Sigmoid colon (tissue), 7 donors: ENCODE measurements around the gene PUSL1. TPM values are rescaled to one million over a fixed set of nuclear protein-coding genes. Genes with fewer than 3 reads are reported as not detected.

Experiments used
- DNase-seq: peaks from one replicate; pipeline ENCODE4 v3.0.0-alpha.2; 2019
- H3K27ac ChIP-seq, 4 donors: fragments of 200-600 bp; sonication (generic); one replicate each; pipeline ENCODE4 v1.5.1; 2016 to 2019; ENCODE audit warnings: mild to moderate bottlenecking in 1 of 4
- H3K27me3 ChIP-seq, 3 donors: fragments of 200-600 bp; sonication (generic); one replicate each; pipeline ENCODE4 v1.5.1; 2019; ENCODE audit warnings: mild to moderate bottlenecking in 1 of 3
- H3K36me3 ChIP-seq, 4 donors: fragments of 200-600 bp; sonication (generic); one replicate each; pipeline ENCODE4 v1.5.1; 2016 to 2019
- H3K4me1 ChIP-seq, 4 donors: fragments of 200-600 bp; sonication (generic); one replicate each; pipeline ENCODE4 v1.5.1; 2017 to 2019
- H3K4me3 ChIP-seq, 4 donors: fragments of 200-600 bp; sonication (generic); one replicate each; pipeline ENCODE4 v1.5.1; 2017 to 2019; ENCODE audit warnings: mild to moderate bottlenecking in 2 of 4, moderate library complexity in 1 of 4
- H3K9me3 ChIP-seq, 4 donors: fragments of 200-600 bp in 3 of 4; sonication (generic) in 3 of 4; one replicate each; pipeline versions ENCODE4 v1.5.1 to v1.6.1; 2013 to 2019
- EP300 ChIP-seq, 4 donors: sonication (generic); formaldehyde crosslinking; IDR thresholded peaks; one replicate each; pipeline ENCODE4 v1.6.1; 2017; ENCODE audit warnings: antibody characterized with exemption in 4 of 4
- POLR2A ChIP-seq, 2 donors: fragments of 450-650 bp; IDR thresholded peaks; one replicate each; pipeline ENCODE4 v1.6.1; 2016; ENCODE audit warnings: antibody characterized with exemption in 2 of 2, mild to moderate bottlenecking in 2 of 2, moderate library complexity in 2 of 2
- POLR2AphosphoS5 ChIP-seq, 4 donors: sonication (generic); formaldehyde crosslinking; IDR thresholded peaks; one replicate each; pipeline ENCODE4 v1.6.1; 2017; ENCODE audit warnings: antibody characterized with exemption in 4 of 4
- WGBS, 2 donors: extraction: QIAGEN DNeasy Blood & Tissue Kit; methylation state at CpG; one replicate each; pipeline ENCODE4 v1.1.7; 2013; 5-methylcytosine and 5-hydroxymethylcytosine counted together
- intact Hi-C: fragments of 100-400 bp; cut with DNase I; formaldehyde crosslinking; loops from one replicate; pipeline ENCODE4 v1.15.1; 2023
- polyA plus RNA-seq, 3 donors: library from polyadenylated mRNA; stranded (reverse); fragments of 200-250 nt; gene quantifications; one replicate each; pipeline ENCODE4 v1.2.3, GENCODE V29; 2013
- total RNA-seq, 4 donors: library from RNA; depleted of rRNA; stranded (reverse); fragments of >200 nt; gene quantifications; one replicate each; pipeline ENCODE4 v1.1.0, GENCODE V29; 2016
- TF ChIP-seq, protein P1 (sequence below), 4 experiments: fragments of 450-650 bp in 3 of 4; fragments of 200-600 bp in 1 of 4; IDR thresholded peaks; one replicate each; pipeline ENCODE4 v1.5.1; 2016 to 2019; ENCODE audit warnings: antibody characterized with exemption in 4 of 4, mild to moderate bottlenecking in 3 of 4, moderate library complexity in 2 of 4
- donor health status: healthy with polysubstance abuse.
- donor health status: Bipolar disorder and iron deficiency.
- donor health status: healthy.

Gene PUSL1
- total and polyA plus RNA-seq, 7 donors, result 12.6 to 24.0 (median 18.9) TPM

GRCh38 chr1:1318777-1319645, 10.6 kb downstream of the PUSL1 start:
- Histone ChIP-seq H3K4me1 (peaks cover 3 to 78% (median 72%) of the 10 kb centered on the region in 4 donors), H3K27ac (peak overlapping the region; percentile 84 to 90 (median 86)), H3K4me3 (no peak overlapping the region), H3K27me3 (no peaks in the 10 kb centered on the region), H3K36me3 (peaks cover 12 to 49% (median 20%) of the 10 kb centered on the region in 4 donors), H3K9me3 (no peaks in the 10 kb centered on the region)
- intact Hi-C loops, result no loop called here
- WGBS, 2 donors, result 91 to 94% methylated on average over 36 of the region's 36 CpGs
- TF ChIP-seq POLR2A (IDR thresholded peaks at IDR 0.05) (no peak), POLR2AphosphoS5 (IDR thresholded peaks at IDR 0.05) (no peak), EP300 (IDR thresholded peaks at IDR 0.05) (no peak)
- TF ChIP-seq, protein P1, sequence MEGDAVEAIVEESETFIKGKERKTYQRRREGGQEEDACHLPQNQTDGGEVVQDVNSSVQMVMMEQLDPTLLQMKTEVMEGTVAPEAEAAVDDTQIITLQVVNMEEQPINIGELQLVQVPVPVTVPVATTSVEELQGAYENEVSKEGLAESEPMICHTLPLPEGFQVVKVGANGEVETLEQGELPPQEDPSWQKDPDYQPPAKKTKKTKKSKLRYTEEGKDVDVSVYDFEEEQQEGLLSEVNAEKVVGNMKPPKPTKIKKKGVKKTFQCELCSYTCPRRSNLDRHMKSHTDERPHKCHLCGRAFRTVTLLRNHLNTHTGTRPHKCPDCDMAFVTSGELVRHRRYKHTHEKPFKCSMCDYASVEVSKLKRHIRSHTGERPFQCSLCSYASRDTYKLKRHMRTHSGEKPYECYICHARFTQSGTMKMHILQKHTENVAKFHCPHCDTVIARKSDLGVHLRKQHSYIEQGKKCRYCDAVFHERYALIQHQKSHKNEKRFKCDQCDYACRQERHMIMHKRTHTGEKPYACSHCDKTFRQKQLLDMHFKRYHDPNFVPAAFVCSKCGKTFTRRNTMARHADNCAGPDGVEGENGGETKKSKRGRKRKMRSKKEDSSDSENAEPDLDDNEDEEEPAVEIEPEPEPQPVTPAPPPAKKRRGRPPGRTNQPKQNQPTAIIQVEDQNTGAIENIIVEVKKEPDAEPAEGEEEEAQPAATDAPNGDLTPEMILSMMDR (IDR thresholded peaks at IDR 0.05), result no peak
- no peak for DNase-seq

- no peak for TF ChIP-seq EP300 (IDR thresholded peaks at IDR 0.05)
- TF ChIP-seq, protein P1 (IDR thresholded peaks at IDR 0.05), result no peak
- no peak for TF ChIP-seq POLR2AphosphoS5 (IDR thresholded peaks at IDR 0.05)
- no peak for TF ChIP-seq POLR2A (IDR thresholded peaks at IDR 0.05)
- H3K27ac ChIP-seq, result peak overlapping the region; percentile 29 to 90 (median 84)
- DNase-seq, result no peak
- no peaks in the 10 kb centered on the region for H3K27me3 ChIP-seq
- no peaks in the 10 kb centered on the region for H3K9me3 ChIP-seq
- no peak overlapping the region for H3K4me3 ChIP-seq
- intact Hi-C loops, result no loop called here
- peaks cover 3 to 78% (median 72%) of the 10 kb centered on the region in 4 donors for H3K4me1 ChIP-seq
- H3K36me3 ChIP-seq, result peaks cover 6 to 43% (median 14%) of the 10 kb centered on the region in 4 donors
- WGBS, 2 donors, result 88 to 95% methylated on average over 13 of the region's 13 CpGs
Observed at GRCh38 chr1:1319646-1319941, 11.2 kb downstream of the PUSL1 start.

GRCh38 chr1:1320666-1321448, 12.5 kb downstream of the PUSL1 start:
- TF ChIP-seq EP300 (IDR thresholded peaks at IDR 0.05) (no peak), POLR2AphosphoS5 (IDR thresholded peaks at IDR 0.05) (no peak), POLR2A (IDR thresholded peaks at IDR 0.05) (no peak)
- TF ChIP-seq, protein P1 (IDR thresholded peaks at IDR 0.05), result no peak
- intact Hi-C loops, result no loop called here
- Histone ChIP-seq H3K4me3 (no peak overlapping the region), H3K4me1 (peaks cover 3 to 81% (median 75%) of the 10 kb centered on the region in 4 donors), H3K36me3 (peaks cover 0 to 37% (median 9%) of the 10 kb centered on the region in 4 donors), H3K9me3 (no peaks in the 10 kb centered on the region), H3K27me3 (no peaks in the 10 kb centered on the region), H3K27ac (peak overlapping the region in 3 of 4 donors; percentile 29 to 90 (median 85))
- DNase-seq, result no peak
- WGBS, 2 donors, result 87 to 90% methylated on average over 23 of the region's 23 CpGs

DNA sequence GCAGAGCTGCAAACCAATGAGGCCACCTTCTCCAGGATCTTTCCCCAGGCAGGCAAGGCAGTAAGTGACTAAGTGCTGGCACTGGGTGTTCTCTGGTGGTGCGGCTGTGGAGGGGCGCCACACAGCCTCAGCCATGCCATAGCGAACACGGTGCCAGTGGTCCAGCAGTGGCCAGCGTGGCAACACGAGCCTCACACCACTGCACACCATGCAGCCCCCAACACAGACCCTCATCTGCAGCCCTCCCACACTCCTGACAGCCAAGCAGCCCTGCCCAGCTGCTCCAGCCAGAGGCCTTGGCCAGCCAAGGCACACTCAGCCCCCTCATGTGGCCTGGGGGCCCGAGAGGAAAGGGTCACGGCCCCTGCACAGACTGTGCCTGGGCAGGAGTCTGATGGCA, 13.1 kb downstream of the PUSL1 start:
- TF ChIP-seq, protein P1 (IDR thresholded peaks at IDR 0.05), result no peak
- no peak for TF ChIP-seq POLR2AphosphoS5 (IDR thresholded peaks at IDR 0.05)
- TF ChIP-seq EP300 (IDR thresholded peaks at IDR 0.05), result no peak
- no peak for TF ChIP-seq POLR2A (IDR thresholded peaks at IDR 0.05)
- intact Hi-C loops, result no loop called here
- Histone ChIP-seq H3K27me3 (no peaks in the 10 kb centered on the region), H3K4me3 (no peak overlapping the region), H3K4me1 (peaks cover 3 to 81% (median 74%) of the 10 kb centered on the region in 4 donors), H3K36me3 (peaks cover 0 to 39% (median 9%) of the 10 kb centered on the region in 4 donors), H3K9me3 (no peaks in the 10 kb centered on the region), H3K27ac (peak overlapping the region in 3 of 4 donors; percentile 31 to 90 (median 85))
- no peak for DNase-seq
- 94 to 97% methylated on average over 8 of the region's 8 CpGs for WGBS, 2 donors
